IPS-18c (cell line): ENCODE measurements around the gene SREK1.

Experiments
- H3K4me3 ChIP-seq: 2 replicates; pipeline ENCODE4 v1.7.0; 2013; ENCODE audit warnings: low read depth, mild to moderate bottlenecking, low read length, moderate library complexity; ENCODE audit not compliant: insufficient read depth
- H3K9me3 ChIP-seq: one replicate; pipeline ENCODE4 v1.6.1; 2013; ENCODE audit warnings: mild to moderate bottlenecking, low read length, moderate library complexity; ENCODE audit not compliant: control insufficient read depth, insufficient read depth

Gene SREK1

DNA sequence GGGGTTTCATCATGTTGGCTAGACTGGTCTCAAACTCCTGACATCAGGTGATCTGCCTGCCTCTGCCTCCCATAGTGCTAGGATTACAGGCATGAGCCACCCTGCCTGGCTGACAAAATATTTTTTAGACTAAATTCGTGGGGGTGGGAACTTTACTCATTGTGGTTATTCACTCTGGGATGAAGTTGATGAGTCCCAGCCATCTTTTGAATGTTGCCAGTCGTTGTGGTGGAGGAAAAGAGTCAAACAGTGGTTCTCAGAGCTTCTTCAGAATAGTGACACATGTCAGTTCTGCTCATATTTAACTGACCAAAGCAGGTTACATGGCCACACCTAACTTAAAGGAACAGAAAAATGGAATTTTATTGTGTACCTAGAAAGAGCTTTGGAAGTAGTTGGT lies 6.9 kb downstream of the SREK1 start:
- Histone ChIP-seq H3K9me3 (no peaks in the 10 kb centered on the region), H3K4me3 (no peak overlapping the region)

GRCh38 chr5:66151491-66151890 lies 7.4 kb downstream of the SREK1 start:
- no peak overlapping the region for H3K4me3 ChIP-seq

GRCh38 chr5:66157046-66157445 lies 12.9 kb downstream of the SREK1 start:
- H3K9me3 ChIP-seq, result no peaks in the 10 kb centered on the region
- no peak overlapping the region for H3K4me3 ChIP-seq

More at GRCh38 chr5:66151491-66151890, 7.4 kb downstream of the SREK1 start:
- H3K9me3 ChIP-seq, result no peaks in the 10 kb centered on the region

GRCh38 chr5:66161356-66161755 lies 17.3 kb downstream of the SREK1 start:
- no peaks in the 10 kb centered on the region for H3K9me3 ChIP-seq
- no peak overlapping the region for H3K4me3 ChIP-seq

- Histone ChIP-seq H3K4me3 (no peak overlapping the region), H3K9me3 (no peaks in the 10 kb centered on the region)
These were observed 20.1 kb downstream of the SREK1 start for GRCh38 chr5:66164044-66164790.

GRCh38 chr5:66168226-66168625 lies 24.1 kb downstream of the SREK1 start:
- Histone ChIP-seq H3K4me3 (no peak overlapping the region), H3K9me3 (no peaks in the 10 kb centered on the region)

- H3K4me3 ChIP-seq, result no peak overlapping the region
- no peaks in the 10 kb centered on the region for H3K9me3 ChIP-seq
These were observed 25.4 kb downstream of the SREK1 start for GRCh38 chr5:66169534-66169933.

- Histone ChIP-seq H3K4me3 (no peak overlapping the region), H3K9me3 (no peaks in the 10 kb centered on the region)
These were observed 26.3 kb downstream of the SREK1 start for GRCh38 chr5:66170195-66170919.

- Histone ChIP-seq H3K9me3 (no peaks in the 10 kb centered on the region), H3K4me3 (no peak overlapping the region)
These were observed 27.5 kb downstream of the SREK1 start for GRCh38 chr5:66171349-66172344.

DNA sequence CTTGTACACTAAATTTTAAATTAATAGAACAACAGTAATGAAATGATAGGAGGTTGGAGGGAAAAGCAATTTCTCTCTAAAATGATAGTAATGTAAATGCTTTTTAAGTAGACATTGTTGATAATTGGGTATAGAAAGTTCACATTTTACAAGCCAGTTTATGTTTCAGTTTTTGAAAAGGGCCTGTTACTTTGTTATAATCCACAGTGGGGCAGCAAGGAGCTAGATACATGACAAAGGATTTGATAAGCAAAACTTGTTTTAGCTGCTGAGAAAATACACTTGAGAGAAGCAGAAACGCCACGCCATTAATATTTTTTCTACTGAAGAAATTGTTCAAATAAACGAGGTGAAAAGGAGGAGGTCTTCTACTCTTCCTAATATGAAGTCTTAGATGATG lies 30.2 kb downstream of the SREK1 start:
- Histone ChIP-seq H3K4me3 (no peak overlapping the region), H3K9me3 (no peaks in the 10 kb centered on the region)

- H3K4me3 ChIP-seq, result no peak overlapping the region
- no peaks in the 10 kb centered on the region for H3K9me3 ChIP-seq
These were observed 34.7 kb downstream of the SREK1 start for GRCh38 chr5:66178799-66179198.

DNA sequence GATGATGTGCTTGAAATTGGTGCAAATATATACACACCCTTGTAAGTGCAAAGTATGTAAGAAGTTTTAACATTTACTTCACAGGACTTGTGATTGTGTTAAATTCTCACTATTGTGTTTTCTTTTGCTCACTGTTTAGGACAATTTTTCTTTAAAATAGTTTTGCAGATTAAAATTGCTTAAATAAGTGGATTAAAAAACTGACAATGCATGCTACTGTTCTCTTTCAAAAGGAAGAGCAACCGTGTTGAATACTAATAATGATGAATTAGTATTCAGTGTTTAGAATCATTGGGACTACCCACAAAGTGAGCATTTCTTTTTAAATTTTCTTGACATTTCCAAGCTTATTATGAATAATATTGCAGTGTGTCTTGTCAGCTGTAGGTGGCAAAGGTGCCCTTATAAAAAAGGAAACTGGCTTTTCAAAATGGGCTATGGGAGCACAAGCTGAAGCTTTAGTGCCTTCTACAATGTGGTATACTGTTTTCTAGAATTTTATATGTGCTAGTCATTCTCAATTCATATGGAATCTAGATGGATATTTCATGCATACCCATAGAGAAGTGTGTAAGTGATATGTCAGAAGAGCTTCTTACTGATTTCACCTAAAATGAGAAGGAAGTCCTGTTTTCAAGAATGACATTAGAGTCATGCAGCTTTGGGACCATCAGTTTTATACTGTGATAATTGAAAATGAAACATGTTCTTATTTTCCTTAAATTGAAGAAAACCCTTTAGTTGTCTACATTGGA lies 35.4 kb downstream of the SREK1 start:
- Histone ChIP-seq H3K4me3 (no peak overlapping the region), H3K9me3 (no peaks in the 10 kb centered on the region)

DNA sequence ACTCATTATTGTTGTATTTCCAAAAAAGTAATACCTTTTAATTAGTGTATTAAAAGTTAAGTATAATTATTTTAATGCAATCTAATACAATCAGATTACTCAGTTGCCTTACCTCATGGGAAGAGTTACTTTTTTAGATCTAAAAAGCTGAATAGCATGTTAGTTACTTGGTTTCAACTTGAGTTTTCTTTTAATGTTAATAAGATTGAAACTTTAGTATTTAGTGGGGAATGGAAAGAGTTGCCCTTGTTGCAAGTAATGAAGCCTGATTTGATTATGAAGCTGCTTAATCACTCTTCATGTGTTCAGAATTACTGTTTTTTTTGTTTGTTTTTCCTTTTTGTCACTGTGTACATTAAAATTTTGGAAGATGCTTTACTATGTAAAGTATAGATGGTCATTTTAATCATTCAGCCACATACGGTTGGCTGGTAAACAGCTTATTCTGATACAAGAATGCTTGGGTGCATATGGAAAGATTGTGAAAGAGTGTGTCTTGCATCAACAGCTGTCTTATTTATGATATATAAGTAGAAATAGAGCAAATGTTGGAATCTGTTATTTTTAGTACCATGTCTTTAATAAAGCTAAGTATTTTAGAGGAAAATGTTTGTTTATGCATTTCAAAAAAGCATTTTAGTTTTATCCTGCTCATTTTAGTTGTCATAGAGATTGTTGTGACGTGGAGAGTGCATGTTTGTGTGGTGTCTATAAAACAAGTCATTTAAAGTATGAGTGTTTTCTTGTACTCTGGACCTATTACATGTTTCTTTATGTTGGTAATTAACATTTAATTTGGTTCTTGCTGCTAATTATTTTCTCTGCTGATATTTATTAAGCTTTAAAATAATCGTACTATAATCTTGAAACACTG lies 36.4 kb downstream of the SREK1 start:
- Histone ChIP-seq H3K9me3 (no peaks in the 10 kb centered on the region), H3K4me3 (no peak overlapping the region)

GRCh38 chr5:66186108-66186507 lies 42.0 kb downstream of the SREK1 start:
- H3K4me3 ChIP-seq, result no peak overlapping the region
- no peaks in the 10 kb centered on the region for H3K9me3 ChIP-seq

DNA sequence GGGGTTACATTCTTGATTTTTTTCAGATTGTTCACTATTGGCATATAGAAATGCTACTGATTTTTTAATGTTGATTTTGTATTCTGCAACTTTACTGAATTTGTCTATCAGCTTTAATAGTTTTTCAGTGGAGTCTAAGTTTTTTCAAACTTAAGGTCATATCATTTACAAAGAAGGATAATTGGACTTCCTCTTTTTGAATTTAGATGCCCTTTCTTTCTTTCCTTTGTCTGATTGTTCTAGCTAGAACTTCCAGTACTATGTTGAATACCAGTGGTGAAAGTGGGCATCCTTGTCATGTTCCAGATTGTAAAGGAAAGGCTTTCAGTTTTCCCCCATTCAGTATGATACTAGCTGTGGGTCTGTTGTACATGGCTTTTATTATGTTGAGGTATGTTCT lies 49.3 kb downstream of the SREK1 start:
- no peak overlapping the region for H3K4me3 ChIP-seq
- H3K9me3 ChIP-seq, result no peaks in the 10 kb centered on the region

- Histone ChIP-seq H3K4me3 (no peak overlapping the region), H3K9me3 (no peaks in the 10 kb centered on the region)
These were observed 53.8 kb downstream of the SREK1 start for GRCh38 chr5:66197764-66198405.
